Ascending aorta (tissue), 2 donors: ENCODE data around the gene SLFNL1. TPM values are rescaled to one million over a fixed set of nuclear protein-coding genes. Genes with fewer than 3 reads are reported as not detected.

Experiments
- DNase-seq, 2 donors: peaks; one replicate each; pipeline ENCODE4 v3.0.0-alpha.2; 2019; ENCODE audit warnings: low spot score in 2 of 2
- H3K27ac ChIP-seq, 2 donors: fragments of 200-600 bp; sonication (generic); one replicate each; pipeline ENCODE4 v1.5.1; 2016 to 2017; ENCODE audit warnings: mild to moderate bottlenecking in 1 of 2
- H3K27me3 ChIP-seq: fragments of 200-600 bp; sonication (generic); one replicate; pipeline ENCODE4 v1.5.1; 2017
- H3K36me3 ChIP-seq, 2 donors: fragments of 200-600 bp; sonication (generic); one replicate each; pipeline ENCODE4 v1.5.1; 2016
- H3K4me1 ChIP-seq, 2 donors: fragments of 200-600 bp; sonication (generic); one replicate each; pipeline ENCODE4 v1.5.1; 2016 to 2017; ENCODE audit warnings: mild to moderate bottlenecking in 1 of 2
- H3K4me3 ChIP-seq, 2 donors: fragments of 200-600 bp; sonication (generic); one replicate each; pipeline ENCODE4 v1.5.1; 2016 to 2017; ENCODE audit warnings: mild to moderate bottlenecking in 1 of 2
- H3K9me3 ChIP-seq, 2 donors: fragments of 200-600 bp; sonication (generic); one replicate each; pipeline ENCODE4 v1.5.1; 2016
- CTCF ChIP-seq, 3 experiments: fragments of 200-600 bp in 2 of 3; fragments of 450-650 bp in 1 of 3; sonication (generic) in 2 of 3; IDR thresholded peaks; one replicate each; pipeline ENCODE4 v1.5.1; 2016 to 2019; ENCODE audit warnings: antibody characterized with exemption in 3 of 3, mild to moderate bottlenecking in 1 of 3, moderate library complexity in 1 of 3
- intact Hi-C: fragments of 100-400 bp; cut with DNase I; formaldehyde crosslinking; loops from one replicate; pipeline ENCODE4 v1.15.1; 2023
- total RNA-seq: library from RNA; depleted of rRNA; stranded (reverse); fragments of >200 nt; gene quantifications from one replicate; pipeline ENCODE4 v1.1.0, GENCODE V29; 2016

SLFNL1 gene
- total RNA-seq, 1 donor from 2014 or later, result not detected

GRCh38 chr1:40986956-40987355, 34.6 kb downstream of the SLFNL1 start:
- Histone ChIP-seq H3K4me1 (peaks cover 9 to 29% of the 10 kb centered on the region in 2 donors), H3K27ac (peak overlapping the region; percentile 58 to 63)

GRCh38 chr1:40986328-40986783, 35.2 kb downstream of the SLFNL1 start:
- H3K9me3 ChIP-seq, result no peaks in the 10 kb centered on the region
- no peak for DNase-seq
- H3K4me3 ChIP-seq, result no peak overlapping the region
- H3K27me3 ChIP-seq, result no peaks in the 10 kb centered on the region
- peaks cover 49 to 74% of the 10 kb centered on the region in 2 donors for H3K36me3 ChIP-seq
- H3K27ac ChIP-seq, result peak overlapping the region; percentile 58 to 63
- no peak for TF ChIP-seq CTCF (IDR thresholded peaks at IDR 0.05)
- intact Hi-C loops, result loop anchor here (2.0 to 10.0 kb wide), 2 partner anchors 16 to 378 kb away; partner anchors contain the start of gene FOXO6
- H3K4me1 ChIP-seq, result peaks cover 9 to 29% of the 10 kb centered on the region in 2 donors

More at GRCh38 chr1:40986956-40987355, 34.6 kb downstream of the SLFNL1 start:
- intact Hi-C loops, result loop anchor here (2.0 to 10.0 kb wide), 2 partner anchors 16 to 378 kb away; partner anchors contain the start of gene FOXO6
- DNase-seq, result no peak
- no peak overlapping the region for H3K4me3 ChIP-seq
- H3K9me3 ChIP-seq, result no peaks in the 10 kb centered on the region
- peaks cover 55 to 80% of the 10 kb centered on the region in 2 donors for H3K36me3 ChIP-seq
- TF ChIP-seq CTCF (IDR thresholded peaks at IDR 0.05), result no peak
- H3K27me3 ChIP-seq, result no peaks in the 10 kb centered on the region

- H3K27me3 ChIP-seq, result no peaks in the 10 kb centered on the region
- H3K9me3 ChIP-seq, result no peaks in the 10 kb centered on the region
- no peak for DNase-seq
- no peak for TF ChIP-seq CTCF (IDR thresholded peaks at IDR 0.05)
- peaks cover 11 to 29% of the 10 kb centered on the region in 2 donors for H3K4me1 ChIP-seq
- intact Hi-C loops, result loop anchor here (2.0 to 10.0 kb wide), 2 partner anchors 17 to 379 kb away; partner anchors contain the start of gene FOXO6
- H3K36me3 ChIP-seq, result peaks cover 44 to 70% of the 10 kb centered on the region in 2 donors
- peak overlapping the region; percentile 58 to 63 for H3K27ac ChIP-seq
- peak overlapping the region in 1 of 2 donors; percentile 21 for H3K4me3 ChIP-seq
Observed at GRCh38 chr1:40985875-40986274, 35.6 kb downstream of the SLFNL1 start.

- no peaks in the 10 kb centered on the region for H3K9me3 ChIP-seq
- peaks cover 40 to 63% of the 10 kb centered on the region in 2 donors for H3K36me3 ChIP-seq
- peak overlapping the region in 1 of 2 donors; percentile 21 for H3K4me3 ChIP-seq
- DNase-seq, result no peak
- peaks cover 11 to 29% of the 10 kb centered on the region in 2 donors for H3K4me1 ChIP-seq
- no peaks in the 10 kb centered on the region for H3K27me3 ChIP-seq
- intact Hi-C loops, result loop anchor here (10.0 kb wide), 1 partner anchor 380 kb away; the partner anchor contains the start of gene FOXO6
- peak overlapping the region; percentile 58 to 63 for H3K27ac ChIP-seq
- no peak for TF ChIP-seq CTCF (IDR thresholded peaks at IDR 0.05)
Observed at GRCh38 chr1:40985161-40985560, 36.4 kb downstream of the SLFNL1 start.

- intact Hi-C loops, result loop anchor here (5.0 to 10.0 kb wide), 4 partner anchors 63 to 380 kb away; partner anchors contain the start of gene FOXO6
- DNase-seq, result no peak
- Histone ChIP-seq H3K4me1 (peaks cover 11 to 29% of the 10 kb centered on the region in 2 donors), H3K27me3 (no peaks in the 10 kb centered on the region), H3K36me3 (peaks cover 33 to 57% of the 10 kb centered on the region in 2 donors), H3K4me3 (peak overlapping the region; percentile 14 to 40), H3K9me3 (no peaks in the 10 kb centered on the region), H3K27ac (peak overlapping the region; percentile 58 to 63)
- no peak for TF ChIP-seq CTCF (IDR thresholded peaks at IDR 0.05)
Observed at GRCh38 chr1:40984531-40984930, 37.0 kb downstream of the SLFNL1 start.
